HG03565 (cell line): Measurements from ENCODE around the gene YWHAG.
"Not testable (repeated sequence)": the region's sequence is repeated elsewhere in the genome, so short reads cannot be mapped to it uniquely, and the experiment has no call there.

Experiments
- ATAC-seq: cut with Tn5 transposase; IDR thresholded peaks from one replicate; pipeline ENCODE4 v1.9.1; 2021; ENCODE audit warnings: mild to moderate bottlenecking, moderate library complexity; ENCODE audit not compliant: unreplicated experiment

The YWHAG gene

DNA sequence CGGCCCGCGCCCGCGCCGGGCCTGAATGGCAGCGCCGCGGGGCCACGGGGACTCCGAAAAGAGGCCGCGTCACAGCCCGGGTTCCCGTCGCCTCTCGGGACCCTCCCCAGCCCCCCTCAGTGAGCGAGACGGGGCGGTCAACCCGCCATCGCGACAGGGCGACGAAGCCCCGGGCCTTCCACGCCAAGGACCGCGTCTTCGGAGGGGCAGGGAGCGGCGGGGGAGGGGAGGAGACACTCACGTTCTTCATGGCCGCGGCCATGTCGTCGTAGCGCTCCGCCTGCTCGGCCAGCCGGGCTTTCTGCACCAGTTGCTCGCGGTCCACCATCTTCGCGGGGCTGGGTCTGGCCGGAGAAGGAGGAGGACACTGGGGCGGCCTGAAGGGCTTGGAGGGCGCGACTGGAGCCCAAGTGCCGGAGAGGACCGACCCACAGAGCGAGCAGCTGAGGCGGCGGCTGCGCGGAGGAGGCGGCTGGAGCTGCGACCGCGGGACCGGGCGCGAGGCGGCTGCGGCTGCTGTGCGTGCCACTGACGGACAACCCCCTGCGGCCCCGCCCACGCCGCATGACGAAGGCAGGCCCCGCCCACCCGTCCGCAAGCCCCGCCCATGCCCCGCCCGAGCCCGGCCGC lies at the start of gene YWHAG:
TSS of gene YWHAG (minus strand) at position 511 of the 630 bp plus-strand sequence. CDS start at position 328, 183 bp downstream.
- ATAC-seq = peak; percentile 43

DNA sequence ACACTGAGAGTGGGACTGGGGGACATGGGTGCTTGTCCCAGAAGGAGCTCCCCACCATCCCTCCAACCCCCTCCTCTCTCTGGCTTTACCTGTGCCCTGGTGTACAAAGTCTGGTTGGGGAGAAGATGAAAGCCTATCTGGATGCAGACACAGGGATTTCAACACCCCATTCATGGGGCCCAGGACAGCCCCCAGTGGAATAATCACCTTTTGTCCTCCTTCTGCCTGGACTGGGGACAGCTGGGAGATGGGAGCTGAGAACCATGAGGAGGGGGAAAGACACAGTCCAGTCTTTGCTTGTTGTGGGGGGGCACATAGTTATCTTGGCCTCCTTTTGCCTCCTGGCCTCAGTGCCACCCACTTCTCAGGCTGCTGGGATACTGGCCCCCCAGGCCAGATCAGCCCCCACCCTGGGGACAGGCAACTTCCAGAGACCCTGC lies 49.4 kb upstream of the YWHAG start:
- ATAC-seq = no peak

DNA sequence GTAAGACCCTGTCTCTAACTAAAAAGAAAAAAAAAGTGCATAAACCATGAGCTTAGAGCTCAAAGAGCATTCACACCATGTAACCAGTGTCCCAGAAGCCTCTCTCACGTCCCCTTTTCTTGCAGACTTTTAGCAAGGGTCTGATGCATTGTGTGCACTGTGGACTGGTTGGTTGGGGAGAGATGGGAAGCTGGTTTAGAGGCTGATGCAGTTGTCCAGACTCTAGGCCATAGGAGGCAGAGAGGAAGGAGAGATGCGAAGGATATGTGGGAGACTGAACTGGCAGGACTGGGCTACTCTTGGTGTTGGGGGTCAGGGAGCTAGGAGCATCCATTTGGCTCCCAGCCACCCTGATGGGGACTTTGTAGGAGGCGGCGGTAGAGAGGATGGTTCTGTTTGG lies 48.9 kb upstream of the YWHAG start:
- ATAC-seq = no peak

DNA sequence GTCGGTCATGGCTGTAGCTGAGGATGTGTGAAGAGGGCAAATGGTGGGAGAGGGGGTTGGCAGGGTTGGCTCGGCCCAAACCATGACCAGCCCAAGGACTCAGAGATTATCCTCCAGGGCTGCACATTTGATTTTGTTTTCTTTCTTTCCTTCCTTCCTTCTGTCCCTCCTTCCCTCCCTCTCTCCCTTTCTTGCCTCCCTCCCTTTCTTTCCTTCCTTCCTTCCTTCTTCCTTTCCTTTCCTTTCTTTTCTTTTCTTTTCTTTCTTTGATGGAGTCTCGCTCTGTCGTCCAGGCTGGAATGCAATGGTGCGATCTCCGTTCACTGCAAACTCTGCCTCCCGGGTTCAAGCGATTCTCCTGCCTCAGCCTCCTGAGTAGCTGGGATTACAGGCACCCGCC lies 46.9 kb upstream of the YWHAG start:
- no peak for ATAC-seq

DNA sequence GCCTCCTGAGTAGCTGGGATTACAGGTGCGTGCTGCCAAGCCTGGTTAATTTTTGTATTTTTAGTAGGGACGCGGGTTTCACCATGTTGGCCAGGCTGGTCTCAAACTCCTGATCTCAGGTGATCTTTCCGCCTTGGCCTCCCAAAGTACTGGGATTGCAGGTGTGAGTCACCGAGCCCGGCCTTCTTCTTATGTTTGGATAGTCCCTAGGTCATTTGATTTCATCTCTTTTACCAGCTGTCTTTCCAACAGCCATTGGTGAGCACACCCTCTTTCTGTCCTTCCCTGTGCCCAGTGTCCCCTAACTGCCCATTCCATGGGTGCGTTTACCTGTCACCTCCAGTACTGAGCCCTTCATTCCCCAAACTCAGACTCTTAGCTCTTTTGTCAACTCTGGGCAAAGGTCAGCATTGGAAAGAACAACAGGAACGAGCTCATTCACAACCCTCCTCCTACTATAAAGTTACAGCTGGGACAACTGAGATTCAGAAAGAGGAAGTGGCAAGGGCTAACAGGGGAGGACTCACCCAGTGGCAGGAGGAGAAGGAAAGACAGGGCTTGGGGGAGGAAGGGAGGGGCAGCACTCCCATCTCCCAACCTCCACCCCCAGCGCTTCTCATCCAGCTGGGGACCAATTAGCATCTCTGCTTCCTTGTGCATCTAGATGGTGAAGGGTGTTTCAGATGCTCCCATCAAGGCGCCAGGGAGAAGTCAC lies 45.1 kb upstream of the YWHAG start:
- ATAC-seq = no peak

DNA sequence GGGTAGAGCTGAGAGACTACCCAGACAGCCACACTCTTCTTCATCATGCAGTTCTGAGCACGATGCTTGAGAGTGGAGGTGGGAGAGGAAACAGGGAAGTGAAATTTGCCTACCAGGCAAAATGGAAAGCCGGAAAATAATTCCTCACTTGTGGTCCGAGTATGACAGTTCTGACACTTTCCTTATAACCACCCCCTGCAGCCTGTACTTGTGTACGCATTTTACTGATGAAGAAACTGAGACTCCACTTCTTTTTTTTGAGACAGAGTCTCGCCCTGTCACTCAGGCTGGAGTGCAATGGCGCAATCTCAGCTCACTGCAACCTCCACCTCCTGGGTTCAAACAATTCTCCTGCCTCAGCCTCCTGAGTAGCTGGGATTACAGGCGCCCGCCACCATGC lies 44.3 kb upstream of the YWHAG start:
- not testable (repeated sequence) for ATAC-seq

DNA sequence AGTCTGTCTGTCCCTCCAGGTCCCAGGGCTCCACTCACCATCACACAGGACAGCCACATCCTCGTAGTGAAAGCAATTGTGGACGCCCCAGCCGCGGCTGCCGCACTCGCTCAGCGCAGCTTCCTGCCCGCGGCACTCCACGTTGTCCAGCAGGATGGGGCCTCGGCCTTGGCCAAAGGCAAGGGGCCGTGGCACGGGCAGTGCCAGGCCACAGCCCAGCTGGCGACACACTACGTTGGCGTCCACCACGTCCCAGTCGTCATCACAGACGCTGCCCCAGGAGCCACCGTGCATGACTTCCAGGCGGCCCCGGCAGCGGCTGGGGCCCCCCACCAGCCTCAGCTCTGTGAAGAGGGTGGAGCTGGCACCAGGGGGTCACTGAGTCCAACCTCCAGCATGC lies 41.5 kb upstream of the YWHAG start:
- no peak for ATAC-seq

DNA sequence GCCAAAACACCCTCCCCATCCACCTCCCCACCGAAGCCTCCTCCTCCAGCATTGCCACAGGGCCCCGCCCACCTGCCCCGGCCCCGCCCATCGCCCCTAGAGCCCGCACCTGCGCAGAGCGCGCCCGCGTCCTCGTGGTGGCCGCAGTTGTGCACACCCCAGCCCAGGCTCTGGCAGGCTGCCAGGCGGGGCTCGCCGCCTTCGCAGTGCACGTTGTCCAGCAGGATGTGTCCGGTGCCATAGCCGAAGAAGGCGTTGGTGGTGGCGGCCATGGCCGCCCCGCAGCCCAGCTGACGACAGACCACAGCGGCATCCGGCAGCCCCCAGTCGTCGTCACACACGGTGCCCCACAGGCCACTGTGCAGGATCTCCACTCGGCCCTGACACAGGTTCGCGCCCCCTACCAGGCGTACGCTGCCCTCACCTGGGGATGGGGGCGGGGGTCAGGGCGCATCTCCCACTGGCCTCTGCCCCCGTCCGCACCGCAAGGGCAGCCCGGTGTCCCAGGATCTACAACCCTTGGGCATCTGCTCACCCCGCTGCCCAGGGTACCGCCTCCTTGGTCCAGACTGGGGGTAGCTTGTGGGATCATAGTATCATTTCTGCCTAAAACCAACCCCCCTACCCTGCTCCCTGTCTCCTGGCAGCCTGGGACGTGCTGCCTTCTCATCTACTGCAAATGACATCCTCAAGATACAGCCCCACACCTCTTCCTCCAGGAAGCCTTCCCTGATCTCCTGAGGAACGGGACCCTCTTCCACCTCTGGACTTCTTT lies 38.8 kb upstream of the YWHAG start:
- no peak for ATAC-seq

DNA sequence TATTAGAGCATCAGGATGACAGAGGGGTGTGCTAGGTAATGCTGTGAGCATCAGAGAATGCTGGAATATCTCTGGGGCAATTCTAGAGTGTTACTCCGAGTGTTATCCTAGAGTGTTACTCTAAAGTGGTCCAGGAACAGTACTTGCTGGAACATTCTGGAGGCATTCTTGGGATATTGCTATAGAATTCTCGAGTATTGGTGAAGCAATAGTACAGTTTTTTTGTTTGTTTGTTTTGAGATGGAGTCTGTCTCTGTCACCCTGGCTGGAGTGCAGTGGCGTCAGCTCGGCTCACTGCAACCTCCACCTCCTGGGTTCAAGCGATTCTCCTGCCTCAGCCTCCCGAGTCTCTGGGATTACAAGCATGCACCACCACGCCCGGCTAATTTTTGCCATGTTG lies 38.1 kb upstream of the YWHAG start:
- no peak for ATAC-seq

DNA sequence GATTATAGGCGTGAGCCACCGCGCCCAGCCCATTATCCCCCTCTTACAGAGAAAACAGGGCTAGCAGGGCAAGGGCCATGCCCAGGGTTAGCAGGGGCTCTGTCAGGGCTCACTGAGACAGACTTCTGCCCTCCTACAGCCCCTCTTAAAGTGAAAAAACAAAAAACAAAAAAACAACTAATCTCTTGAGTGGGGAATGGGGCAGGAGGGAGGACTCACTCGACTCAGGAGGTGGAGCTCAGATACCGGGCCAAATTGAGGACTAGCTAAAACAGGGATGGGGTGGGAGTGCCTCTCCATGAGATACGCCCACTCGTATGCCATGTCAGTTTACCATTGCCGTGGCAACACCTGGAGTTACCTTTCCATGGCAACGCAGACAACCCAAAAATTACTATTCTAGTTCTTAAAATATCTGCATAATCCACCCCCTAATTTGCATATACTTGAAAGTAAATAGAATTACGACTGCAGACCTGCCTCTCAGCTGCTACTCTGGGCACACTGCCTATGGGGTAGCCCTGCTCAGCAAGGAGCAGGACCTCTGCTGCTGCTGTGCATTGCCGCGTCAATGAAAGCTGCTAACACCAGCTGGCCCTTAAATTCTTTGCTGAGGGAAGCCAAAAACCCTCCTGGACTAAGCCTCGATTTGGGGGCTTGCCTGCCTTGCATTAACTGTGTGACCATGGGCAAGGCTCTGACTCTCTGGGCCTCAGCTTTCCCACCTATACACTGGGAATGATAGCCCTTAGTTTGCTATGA lies 37.4 kb upstream of the YWHAG start:
- no peak for ATAC-seq

DNA sequence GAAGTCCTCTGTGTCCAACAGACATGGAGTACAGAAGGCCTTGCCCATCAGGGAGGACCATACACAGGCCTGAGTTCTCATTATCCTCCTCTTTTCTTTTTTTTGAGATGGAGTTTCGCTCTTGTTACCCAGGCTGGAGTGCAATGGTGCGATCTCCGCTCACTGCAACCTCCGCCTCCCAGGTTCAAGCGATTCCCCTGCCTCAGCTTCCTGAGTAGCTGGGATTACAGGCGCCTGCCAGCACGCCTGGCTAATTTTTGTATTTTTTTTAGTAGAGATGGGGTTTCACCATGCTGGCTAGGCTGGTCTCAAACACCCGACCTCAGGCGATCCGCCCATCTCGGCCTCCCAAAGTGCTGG lies 36.8 kb upstream of the YWHAG start:
- ATAC-seq = not testable (repeated sequence)

DNA sequence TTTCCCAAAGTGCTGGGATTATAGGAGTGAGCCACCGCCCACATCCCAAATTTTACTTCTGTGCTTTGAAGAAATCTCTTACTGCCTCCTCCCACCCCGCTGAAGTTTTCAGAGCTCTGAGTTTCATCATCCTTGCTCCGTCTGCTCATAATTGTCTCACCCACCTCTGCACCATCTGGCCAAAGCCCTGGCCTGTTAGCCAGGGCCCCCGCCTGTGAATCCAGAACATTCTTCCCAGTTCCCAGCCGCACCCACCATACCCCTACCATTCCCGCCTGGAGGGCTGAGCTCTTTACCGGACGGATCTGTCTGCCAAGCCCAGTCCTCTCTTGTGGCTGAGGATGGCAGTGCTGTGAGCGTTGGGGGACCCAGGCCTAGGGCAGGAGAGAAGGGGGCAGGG lies 36.2 kb upstream of the YWHAG start:
- ATAC-seq = no peak

DNA sequence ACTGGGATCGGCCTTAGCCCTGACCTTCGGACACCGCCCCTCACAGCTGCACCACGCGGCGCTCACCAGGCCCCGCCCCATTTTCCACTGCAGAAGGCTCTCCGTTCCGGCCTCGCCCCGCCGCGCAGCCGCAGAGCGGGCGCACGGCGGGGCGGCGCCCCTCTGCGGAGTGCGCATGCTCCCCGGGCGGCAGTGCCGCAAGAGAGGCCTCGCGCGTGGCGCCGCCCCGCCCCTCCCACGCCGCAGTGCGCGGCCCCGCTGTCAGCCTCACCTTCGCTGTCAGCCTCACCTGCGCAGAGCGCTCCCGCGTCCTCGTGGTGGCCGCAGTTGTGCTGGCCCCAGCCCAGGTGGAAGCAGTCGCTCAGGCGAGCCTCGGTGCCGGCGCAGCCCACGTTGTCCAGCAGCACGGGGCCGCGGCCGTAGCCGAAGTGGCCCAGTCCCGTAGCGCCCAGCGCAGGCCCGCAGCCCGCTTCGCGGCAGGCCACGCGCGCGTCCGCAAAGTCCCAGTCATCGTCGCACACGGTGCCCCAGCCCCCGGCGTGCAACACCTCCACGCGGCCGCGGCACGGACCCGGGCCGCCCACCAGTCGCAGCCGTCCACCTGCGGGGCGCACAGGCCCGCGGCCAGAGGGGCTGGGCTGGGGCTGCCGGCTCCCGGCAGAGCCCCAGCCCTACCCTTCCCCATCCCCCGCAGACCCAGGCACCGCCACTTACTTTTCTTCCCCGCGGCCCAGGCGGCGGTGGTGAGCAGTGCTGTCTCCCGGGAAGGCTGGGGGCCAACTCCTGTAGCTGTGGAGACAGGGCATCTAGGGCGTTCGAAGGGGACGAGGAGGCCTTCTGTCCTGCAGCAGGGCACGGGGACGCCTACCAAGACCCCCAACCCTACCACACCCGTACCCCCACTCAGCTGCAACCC lies 34.6 kb upstream of the YWHAG start:
- peak; percentile 83 for ATAC-seq

DNA sequence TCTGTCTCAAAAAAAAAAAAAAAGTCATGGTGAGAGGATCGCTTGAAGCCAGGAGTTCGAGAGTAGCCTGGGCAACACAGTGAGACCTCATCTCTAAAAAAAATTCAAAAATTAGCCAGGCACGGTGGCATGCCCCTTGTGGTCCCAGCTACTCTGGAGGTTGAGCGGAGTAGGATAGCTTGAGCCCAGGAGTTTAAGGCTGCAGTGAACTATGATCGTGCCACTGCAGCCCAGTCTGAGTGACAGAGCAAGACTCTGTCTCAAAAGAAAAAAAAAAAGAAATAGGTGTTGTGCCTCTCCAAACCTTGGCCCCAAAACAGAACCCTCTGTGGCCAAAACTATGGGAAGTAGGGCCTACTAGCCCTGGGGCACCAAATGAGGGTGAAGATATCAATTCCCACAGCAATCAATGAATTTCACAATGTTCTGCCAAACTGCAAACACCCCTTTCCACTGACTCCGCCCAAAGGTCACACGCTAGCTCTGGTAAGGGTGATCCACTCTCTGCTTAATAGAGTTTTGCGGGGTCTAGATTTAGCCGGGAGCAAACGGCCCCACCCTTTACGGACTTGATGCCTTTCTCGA lies 33.8 kb upstream of the YWHAG start:
- ATAC-seq = no peak

DNA sequence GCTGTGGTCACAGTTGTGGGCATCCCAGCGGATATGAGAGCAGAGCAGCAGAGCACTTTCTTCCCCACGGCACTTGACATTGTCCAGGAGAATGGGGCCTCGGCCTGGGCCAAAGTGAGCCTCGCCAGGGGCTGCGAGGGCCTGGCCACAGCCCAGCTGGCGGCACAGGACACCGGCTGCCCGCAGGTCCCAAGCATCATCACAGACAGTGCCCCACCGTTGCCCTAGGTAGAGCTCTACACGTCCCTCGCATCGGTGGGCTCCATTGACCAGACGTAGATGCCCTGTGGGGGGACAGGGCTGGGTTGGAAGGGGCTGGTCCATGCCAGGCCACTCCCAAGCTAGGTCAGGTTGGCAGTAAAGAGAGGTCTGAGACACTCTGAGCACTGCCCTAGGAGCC lies 31.3 kb upstream of the YWHAG start:
- no peak for ATAC-seq

DNA sequence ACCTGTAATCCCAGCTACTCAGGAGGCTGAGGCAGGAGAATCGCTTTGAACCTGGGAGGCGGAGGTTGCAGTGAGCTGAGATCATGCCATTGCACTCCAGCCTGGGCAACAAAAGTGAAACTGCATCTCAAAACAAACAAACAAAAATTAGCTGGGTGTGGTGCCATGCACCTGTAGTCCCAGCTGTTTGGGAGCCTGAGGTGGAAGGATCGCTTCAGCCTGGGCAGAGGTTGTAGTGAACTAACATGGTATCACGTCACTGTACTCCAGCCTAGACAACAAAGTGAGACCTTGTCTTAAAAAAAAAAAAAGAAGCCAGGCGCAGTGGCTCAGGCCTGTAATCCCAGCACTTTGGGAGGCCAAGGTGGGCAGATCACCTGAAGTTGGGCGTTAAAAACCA lies 29.0 kb upstream of the YWHAG start:
- not testable (repeated sequence) for ATAC-seq

DNA sequence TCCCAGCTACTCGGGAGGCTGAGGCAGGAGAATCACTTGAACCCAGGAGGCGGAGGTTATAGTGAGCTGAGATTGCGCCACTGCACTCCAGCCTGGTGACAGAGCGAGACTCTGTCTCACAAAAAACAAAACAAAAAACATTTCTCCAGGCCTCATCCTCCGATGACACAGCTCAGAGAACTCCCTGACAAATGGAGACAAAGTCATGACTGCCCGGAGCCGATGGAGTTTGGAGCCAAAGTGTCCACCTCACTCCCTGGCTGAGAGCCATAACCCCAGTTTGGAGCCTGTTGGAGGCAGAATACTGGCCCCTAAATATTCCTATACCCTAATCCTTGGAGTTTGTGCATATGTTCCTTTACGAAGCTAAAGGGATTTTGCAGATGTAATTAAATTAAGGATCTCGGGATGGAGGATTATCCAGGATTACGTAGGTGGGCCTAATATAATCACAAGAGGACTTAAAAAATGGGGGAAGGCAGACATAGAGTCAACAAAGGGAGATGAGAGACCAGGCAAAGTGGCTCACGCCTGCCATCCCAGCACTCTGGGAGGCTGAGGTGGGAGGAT lies 28.0 kb upstream of the YWHAG start:
- ATAC-seq = no peak

DNA sequence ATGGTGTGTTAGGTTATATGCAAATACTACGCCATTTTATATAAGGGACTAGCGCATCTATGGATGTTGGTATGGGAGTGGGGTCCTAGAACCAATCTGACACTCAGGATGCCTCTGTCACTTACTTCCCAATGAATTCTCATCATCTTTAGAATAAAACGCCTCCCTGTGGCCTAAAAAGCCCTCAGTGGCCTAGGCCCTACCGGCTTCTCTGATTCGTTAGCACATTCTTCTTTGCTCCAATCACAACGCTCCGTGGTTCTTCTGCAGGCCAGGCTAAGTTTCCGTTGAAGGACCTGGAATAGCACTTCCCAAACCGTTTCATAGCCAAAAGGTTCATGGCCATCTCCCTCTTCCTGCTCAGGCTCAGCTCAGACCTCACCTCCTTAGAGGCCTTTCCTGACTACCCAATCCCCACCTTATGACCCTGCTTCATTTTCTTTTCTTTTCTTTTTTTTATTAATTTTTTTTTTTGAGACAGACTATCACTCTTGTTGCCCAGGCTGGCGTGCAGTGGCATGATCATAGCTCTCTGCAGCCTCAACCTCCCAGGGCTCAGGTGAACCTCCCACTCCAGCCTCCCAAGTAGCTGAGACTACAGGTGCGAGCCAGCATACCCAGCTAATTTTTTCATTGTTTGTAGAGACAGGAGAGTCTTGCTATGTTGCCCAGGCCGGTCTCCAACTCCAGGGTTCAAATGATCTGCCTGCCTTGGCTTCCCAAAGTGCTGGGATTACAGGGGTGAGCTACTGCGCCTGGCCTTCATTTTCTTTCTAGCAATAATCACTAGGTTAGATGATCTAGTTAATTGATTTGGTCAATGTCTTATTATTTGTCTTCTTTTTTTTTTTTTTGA lies 24.5 kb upstream of the YWHAG start:
- no peak for ATAC-seq

DNA sequence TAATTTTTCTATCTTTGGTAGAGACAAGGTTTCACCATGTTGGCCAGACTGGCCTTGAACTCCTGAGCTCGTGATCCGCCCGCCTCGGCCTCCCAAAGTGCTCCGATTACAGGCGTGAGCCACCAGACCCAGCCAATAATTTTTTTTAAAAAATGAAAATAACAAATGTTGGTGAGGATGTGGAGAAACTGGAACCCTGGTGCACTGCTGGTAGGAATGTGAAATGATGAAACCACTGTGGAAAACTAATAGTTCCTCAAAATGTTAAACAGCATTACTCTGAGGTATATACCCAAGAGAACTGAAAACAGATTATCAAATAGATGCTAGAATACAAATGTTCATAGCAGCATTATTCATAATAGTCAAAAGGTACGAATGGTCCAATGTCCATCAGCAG lies 23.0 kb upstream of the YWHAG start:
- no peak for ATAC-seq
